Measurements from ENCODE around the gene CPT1C. TPM values are rescaled to one million over a fixed set of nuclear protein-coding genes. Genes with fewer than 3 reads are reported as not detected.

The CPT1C gene
- total and polyA plus RNA-seq, 2 donors (not counting 3 experiments of a cell fraction or from before 2014, with no cell fraction given): 45.7 to 80.8 TPM

- Histone ChIP-seq H4K20me1 (replicated peaks; ENCODE audit: control insufficient read depth, extremely low read depth, insufficient read depth, low read length) (no peaks in the 10 kb centered on the region), H3K27ac (ENCODE audit: insufficient read depth, low read depth, low read length) (no peak overlapping the region), H3K4me3 (replicated peaks in 1 of 3; ENCODE audit: insufficient read depth in 1 of 3, low read depth in 1 of 3, low read length in 3 of 3) (no peak overlapping the region), H2AFZ (ENCODE audit: low read depth, low read length) (no peak overlapping the region), H3K27me3 (ENCODE audit: control insufficient read depth in 2 of 2, insufficient read depth in 2 of 2, low read length in 2 of 2) (no peaks in the 10 kb centered on the region), H3K79me2 (ENCODE audit: control insufficient read depth, insufficient read depth, low read length) (peaks cover 47% of the 10 kb centered on the region), H3K9ac (replicated peaks; ENCODE audit: extremely low read depth, insufficient read depth, low read length) (no peak overlapping the region), H3K4me2 (ENCODE audit: insufficient read depth, low read length) (no peak overlapping the region), H3K36me3 (ENCODE audit: control insufficient read depth in 2 of 2, extremely low read depth in 1 of 2, insufficient read depth in 2 of 2, low read length in 2 of 2) (peaks cover 2 to 34% of the 10 kb centered on the region in 2 experiments), H3K9me3 (replicated peaks; ENCODE audit: control insufficient read depth, insufficient read depth, low read length) (no peaks in the 10 kb centered on the region), H3K4me1 (ENCODE audit: control insufficient read depth, extremely low read depth, insufficient read depth, low read length) (peaks cover 14% of the 10 kb centered on the region), H3K9me1 (replicated peaks; ENCODE audit: control insufficient read depth, extremely low read depth, insufficient read depth, low read length) (no peaks in the 10 kb centered on the region)
- dilution Hi-C loops (cut with MboI; ENCODE audit: extremely low pct_ligation_motif_present, low sequenced_read_pairs) (no loop called here), intact Hi-C loops (cut with micrococcal nuclease) (no loop called here)
- no TSS peak for BruUV-seq (replicated peaks)
- FAIRE-seq: no peak
- ChIA-PET CTCF (no interaction called here), POLR2A (no interaction called here)
- no peak for DNase-seq (ENCODE audit: low read depth, low spot score)
- TF ChIP-seq GATA2 (IDR thresholded peaks at IDR 0.05; ENCODE audit: insufficient read depth, insufficient read length, low read depth, low read length) (no peak), FOS (IDR thresholded peaks at IDR 0.05; ENCODE audit: borderline replicate concordance, insufficient read depth, low read length) (no peak), MYC (IDR thresholded peaks at IDR 0.05; ENCODE audit: low read depth, low read length) (no peak), POLR2AphosphoS5 (IDR thresholded peaks at IDR 0.05; ENCODE audit: insufficient read depth, low read depth, low read length) (no peak), MAX (IDR thresholded peaks at IDR 0.05; ENCODE audit: insufficient read depth, insufficient read length) (no peak), JUN (IDR thresholded peaks at IDR 0.05; ENCODE audit: borderline replicate concordance, insufficient read depth, insufficient read length, low read depth) (no peak), EZH2 (IDR thresholded peaks at IDR 0.05; ENCODE audit: borderline replicate concordance, low read depth, low read length, severe bottlenecking) (no peak), POLR2A (IDR thresholded peaks at IDR 0.05; ENCODE audit: low read depth, low read length) (no peak), CTCF (IDR thresholded peaks at IDR 0.05; ENCODE audit: extremely low read depth in 1 of 2, insufficient read depth in 1 of 2, low read depth in 1 of 2, low read length in 2 of 2) (no peak)
Observed at GRCh38 chr19:49646586-49646985, 44.3 kb upstream of the CPT1C start.
